ENCODE results near the gene ZNF783.

The ZNF783 gene

GRCh38 chr7:149279111-149279743, 17.2 kb downstream of the ZNF783 start:
- Histone ChIP-seq H3K27ac (ENCODE audit: insufficient read depth in 1 of 2, low read depth in 1 of 2, low read length in 2 of 2, poor library complexity in 1 of 2, severe bottlenecking in 2 of 2) (no peak overlapping the region), H3K4me1 (ENCODE audit: control extremely low read depth in 1 of 4, control insufficient read depth in 4 of 4, insufficient read depth in 4 of 4, low read length in 3 of 4) (peaks cover 0 to 2% (median 0%) of the 10 kb centered on the region in 4 experiments), H3K36me3 (ENCODE audit: control insufficient read depth in 4 of 4, insufficient read depth in 4 of 4, low read length in 3 of 4) (peaks cover 13 to 65% (median 35%) of the 10 kb centered on the region in 4 experiments), H3K9me3 (ENCODE audit: control extremely low read depth in 1 of 5, control insufficient read depth in 4 of 5, insufficient read depth in 2 of 5, low read depth in 1 of 5, low read length in 4 of 5) (no peaks in the 10 kb centered on the region), H3K4me3 (ENCODE audit: control insufficient read depth in 1 of 7, extremely low read depth in 1 of 7, insufficient read depth in 4 of 7, low read depth in 2 of 7, low read length in 6 of 7) (no peak overlapping the region), H3K27me3 (replicated peaks in 2 of 5; ENCODE audit: control insufficient read depth in 4 of 5, insufficient read depth in 5 of 5, low read length in 4 of 5) (no peaks in the 10 kb centered on the region)
- no peak for DNase-seq
- 94% methylated on average over 9 of the region's 17 CpGs for WGBS (ENCODE audit: insufficient coverage)
- ChIA-PET CTCF (interaction anchor here (1.2 kb wide), 1 partner anchor 17 kb away, joined by 4 read pairs; the partner anchor contains the start of gene ZNF783), POLR2A (no interaction called here)

- CTCF ChIA-PET = no interaction called here
- no peak for DNase-seq
- Histone ChIP-seq H3K4me3 (ENCODE audit: control insufficient read depth in 1 of 7, extremely low read depth in 1 of 7, insufficient read depth in 4 of 7, low read depth in 2 of 7, low read length in 6 of 7) (no peak overlapping the region), H3K36me3 (ENCODE audit: control insufficient read depth in 4 of 4, insufficient read depth in 4 of 4, low read length in 3 of 4) (peaks cover 10 to 61% (median 35%) of the 10 kb centered on the region in 4 experiments), H3K27me3 (replicated peaks in 2 of 5; ENCODE audit: control insufficient read depth in 4 of 5, insufficient read depth in 5 of 5, low read length in 4 of 5) (no peaks in the 10 kb centered on the region), H3K4me1 (ENCODE audit: control extremely low read depth in 1 of 4, control insufficient read depth in 4 of 4, insufficient read depth in 4 of 4, low read length in 3 of 4) (peaks cover 0 to 11% (median 6%) of the 10 kb centered on the region in 4 experiments), H3K27ac (ENCODE audit: insufficient read depth in 1 of 2, low read depth in 1 of 2, low read length in 2 of 2, poor library complexity in 1 of 2, severe bottlenecking in 2 of 2) (no peak overlapping the region), H3K9me3 (ENCODE audit: control extremely low read depth in 1 of 5, control insufficient read depth in 4 of 5, insufficient read depth in 2 of 5, low read depth in 1 of 5, low read length in 4 of 5) (no peaks in the 10 kb centered on the region)
- no CpG with 5 or more reads among the region's 9 CpGs for WGBS (ENCODE audit: insufficient coverage)
- POLR2A ChIA-PET = no interaction called here
Measured at GRCh38 chr7:149280151-149280550, 18.2 kb downstream of the ZNF783 start.

GRCh38 chr7:149280661-149281507, 18.9 kb downstream of the ZNF783 start:
- no peaks in the 10 kb centered on the region for H3K27me3 ChIP-seq (replicated peaks in 2 of 5; ENCODE audit: control insufficient read depth in 4 of 5, insufficient read depth in 5 of 5, low read length in 4 of 5)
- H3K27ac ChIP-seq (ENCODE audit: insufficient read depth in 1 of 2, low read depth in 1 of 2, low read length in 2 of 2, poor library complexity in 1 of 2, severe bottlenecking in 2 of 2) = no peak overlapping the region
- H3K9me3 ChIP-seq (ENCODE audit: control extremely low read depth in 1 of 5, control insufficient read depth in 4 of 5, insufficient read depth in 2 of 5, low read depth in 1 of 5, low read length in 4 of 5) = no peaks in the 10 kb centered on the region
- ChIA-PET CTCF (no interaction called here), POLR2A (no interaction called here)
- DNase-seq = no peak
- H3K4me3 ChIP-seq (ENCODE audit: control insufficient read depth in 1 of 7, extremely low read depth in 1 of 7, insufficient read depth in 4 of 7, low read depth in 2 of 7, low read length in 6 of 7) = no peak overlapping the region
- H3K4me1 ChIP-seq (ENCODE audit: control extremely low read depth in 1 of 4, control insufficient read depth in 4 of 4, insufficient read depth in 4 of 4, low read length in 3 of 4) = peaks cover 0 to 19% (median 13%) of the 10 kb centered on the region in 4 experiments
- 92% methylated on average over 8 of the region's 8 CpGs for whole genome bisulfite sequencing (ENCODE audit: insufficient coverage)
- peaks cover 10 to 55% (median 33%) of the 10 kb centered on the region in 4 experiments for H3K36me3 ChIP-seq (ENCODE audit: control insufficient read depth in 4 of 4, insufficient read depth in 4 of 4, low read length in 3 of 4)

- POLR2A ChIA-PET = no interaction called here
- DNase-seq = no peak
- CTCF ChIA-PET = no interaction called here
- WGBS (ENCODE audit: insufficient coverage) = 95% methylated on average over 56 of the region's 59 CpGs
- Histone ChIP-seq H3K27ac (ENCODE audit: insufficient read depth in 1 of 2, low read depth in 1 of 2, low read length in 2 of 2, poor library complexity in 1 of 2, severe bottlenecking in 2 of 2) (no peak overlapping the region), H3K27me3 (replicated peaks in 2 of 5; ENCODE audit: control insufficient read depth in 4 of 5, insufficient read depth in 5 of 5, low read length in 4 of 5) (no peaks in the 10 kb centered on the region), H3K4me1 (ENCODE audit: control extremely low read depth in 1 of 4, control insufficient read depth in 4 of 4, insufficient read depth in 4 of 4, low read length in 3 of 4) (peaks cover 0 to 19% (median 13%) of the 10 kb centered on the region in 4 experiments), H3K36me3 (ENCODE audit: control insufficient read depth in 4 of 4, insufficient read depth in 4 of 4, low read length in 3 of 4) (peaks cover 10 to 48% (median 28%) of the 10 kb centered on the region in 4 experiments), H3K9me3 (ENCODE audit: control extremely low read depth in 1 of 5, control insufficient read depth in 4 of 5, insufficient read depth in 2 of 5, low read depth in 1 of 5, low read length in 4 of 5) (no peaks in the 10 kb centered on the region), H3K4me3 (ENCODE audit: control insufficient read depth in 1 of 7, extremely low read depth in 1 of 7, insufficient read depth in 4 of 7, low read depth in 2 of 7, low read length in 6 of 7) (no peak overlapping the region)
Measured at GRCh38 chr7:149281508-149282330, 19.7 kb downstream of the ZNF783 start.

DNA sequence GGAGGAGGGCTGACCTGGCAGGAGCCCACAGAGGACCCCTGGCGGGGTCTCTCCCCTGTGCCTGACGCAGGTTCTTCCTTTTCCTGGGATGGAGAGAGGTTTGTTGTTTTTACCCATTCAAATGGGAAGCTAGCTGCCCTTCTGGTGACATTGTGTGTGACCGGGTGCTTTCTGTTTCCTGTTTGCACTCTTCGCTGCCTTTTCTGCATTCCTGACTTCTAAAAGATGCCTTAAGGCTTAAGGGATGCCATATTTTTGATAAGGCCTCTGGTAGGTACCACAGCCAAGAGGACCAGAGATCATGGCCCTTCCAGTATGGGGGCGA, 20.3 kb downstream of the ZNF783 start:
- H3K27ac ChIP-seq (ENCODE audit: insufficient read depth in 1 of 2, low read depth in 1 of 2, low read length in 2 of 2, poor library complexity in 1 of 2, severe bottlenecking in 2 of 2) = no peak overlapping the region
- 90% methylated on average over 3 of the region's 5 CpGs for WGBS (ENCODE audit: insufficient coverage)
- no peak for DNase-seq
- no peaks in the 10 kb centered on the region for H3K27me3 ChIP-seq (replicated peaks in 2 of 5; ENCODE audit: control insufficient read depth in 4 of 5, insufficient read depth in 5 of 5, low read length in 4 of 5)
- H3K4me3 ChIP-seq (ENCODE audit: control insufficient read depth in 1 of 7, extremely low read depth in 1 of 7, insufficient read depth in 4 of 7, low read depth in 2 of 7, low read length in 6 of 7) = no peak overlapping the region
- peaks cover 0 to 19% (median 13%) of the 10 kb centered on the region in 4 experiments for H3K4me1 ChIP-seq (ENCODE audit: control extremely low read depth in 1 of 4, control insufficient read depth in 4 of 4, insufficient read depth in 4 of 4, low read length in 3 of 4)
- H3K9me3 ChIP-seq (ENCODE audit: control extremely low read depth in 1 of 5, control insufficient read depth in 4 of 5, insufficient read depth in 2 of 5, low read depth in 1 of 5, low read length in 4 of 5) = no peaks in the 10 kb centered on the region
- ChIA-PET POLR2A (no interaction called here), CTCF (no interaction called here)
- H3K36me3 ChIP-seq (ENCODE audit: control insufficient read depth in 4 of 4, insufficient read depth in 4 of 4, low read length in 3 of 4) = peaks cover 7 to 44% (median 27%) of the 10 kb centered on the region in 4 experiments

DNA sequence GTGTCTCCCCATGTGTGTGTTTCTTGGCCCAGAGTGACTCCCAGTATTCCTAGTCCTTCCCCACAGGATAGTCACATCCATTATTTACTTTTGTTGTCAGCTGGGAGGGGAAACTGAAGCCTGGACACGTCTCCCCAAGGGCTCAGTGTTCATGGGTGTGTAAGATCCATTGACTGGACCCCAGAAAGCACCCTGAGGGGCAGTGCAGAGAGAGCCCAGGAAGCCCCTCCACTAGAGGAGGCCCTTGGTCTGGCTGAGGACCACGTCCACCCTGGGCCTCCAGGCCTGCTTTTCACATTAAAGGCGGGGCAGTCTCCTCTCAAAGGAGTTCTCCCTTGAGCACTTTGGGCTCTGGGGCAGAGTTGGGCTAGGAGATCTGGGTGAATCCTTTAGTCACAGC, 21.3 kb downstream of the ZNF783 start:
- H3K9me3 ChIP-seq (ENCODE audit: control extremely low read depth in 1 of 5, control insufficient read depth in 4 of 5, insufficient read depth in 2 of 5, low read depth in 1 of 5, low read length in 4 of 5) = no peaks in the 10 kb centered on the region
- no peak for DNase-seq
- no peak overlapping the region for H3K27ac ChIP-seq (ENCODE audit: insufficient read depth in 1 of 2, low read depth in 1 of 2, low read length in 2 of 2, poor library complexity in 1 of 2, severe bottlenecking in 2 of 2)
- ChIA-PET CTCF (interaction anchor here (2.8 kb wide), 1 partner anchor 21 kb away, joined by 13 read pairs; the partner anchor contains the start of gene ZNF783), POLR2A (no interaction called here)
- peaks cover 0 to 19% (median 13%) of the 10 kb centered on the region in 4 experiments for H3K4me1 ChIP-seq (ENCODE audit: control extremely low read depth in 1 of 4, control insufficient read depth in 4 of 4, insufficient read depth in 4 of 4, low read length in 3 of 4)
- H3K4me3 ChIP-seq (ENCODE audit: control insufficient read depth in 1 of 7, extremely low read depth in 1 of 7, insufficient read depth in 4 of 7, low read depth in 2 of 7, low read length in 6 of 7) = no peak overlapping the region
- 100% methylated on average over 1 of the region's 3 CpGs for WGBS (ENCODE audit: insufficient coverage)
- no peaks in the 10 kb centered on the region for H3K27me3 ChIP-seq (replicated peaks in 2 of 5; ENCODE audit: control insufficient read depth in 4 of 5, insufficient read depth in 5 of 5, low read length in 4 of 5)
- peaks cover 2 to 40% (median 26%) of the 10 kb centered on the region in 4 experiments for H3K36me3 ChIP-seq (ENCODE audit: control insufficient read depth in 4 of 4, insufficient read depth in 4 of 4, low read length in 3 of 4)
